Activated B cell treated with CpG ODN at 0.5 μM for 24 hours (primary cell): ENCODE results near the gene DDRGK1. TPM values are rescaled to one million over a fixed set of nuclear protein-coding genes. Genes with fewer than 3 reads are reported as not detected.
"Not testable (repeated sequence)": the region's sequence is repeated elsewhere in the genome, so short reads cannot be mapped to it uniquely, and the experiment has no call there.

Source experiments
- ATAC-seq: fragments of 200-7000 bp; cut with Tn5 transposase; one replicate; pipeline ENCODE4 v1.10.0; 2021; ENCODE audit warnings: low read depth, mild to moderate bottlenecking, moderate library complexity
- CTCF ChIA-PET: fragments of 350-600 bp; sonication (Branson Sonifier 250); formaldehyde crosslinking; loops from one replicate; lab custom pipeline; 2021; ENCODE audit warnings: antibody characterized with exemption; lab: Charles Lee
- POLR2A ChIA-PET: fragments of 350-600 bp; sonication (Branson Sonifier 250); formaldehyde crosslinking; loops from one replicate; lab custom pipeline; 2021; ENCODE audit warnings: antibody characterized with exemption; lab: Charles Lee
- DNase-seq: peaks from one replicate; pipeline ENCODE4 v3.0.0; 2022
- H3K27ac Mint-ChIP-seq: one replicate; pipeline ENCODE4 v1.8.0; 2020; ENCODE audit warnings: mixed read lengths
- H3K27me3 Mint-ChIP-seq: one replicate; pipeline ENCODE4 v1.8.0; 2021; ENCODE audit warnings: mixed read lengths
- H3K36me3 Mint-ChIP-seq: one replicate; pipeline ENCODE4 v1.8.0; 2021; ENCODE audit warnings: low read depth, mixed read lengths
- H3K4me1 Mint-ChIP-seq: one replicate; pipeline ENCODE4 v1.8.0; 2021; ENCODE audit warnings: mixed read lengths
- H3K4me3 Mint-ChIP-seq: one replicate; pipeline ENCODE4 v1.8.0; 2020; ENCODE audit warnings: mild to moderate bottlenecking, mixed read lengths
- H3K9me3 Mint-ChIP-seq: one replicate; pipeline ENCODE4 v1.8.0; 2020; ENCODE audit warnings: mixed read lengths
- CTCF ChIP-seq: fragments of 200-600 bp; IDR thresholded peaks from one replicate; pipeline ENCODE4 v1.8.0; 2022; ENCODE audit warnings: antibody characterized with exemption, mild to moderate bottlenecking
- intact Hi-C: fragments of 100-400 bp; cut with micrococcal nuclease; formaldehyde crosslinking; loops from one replicate; pipeline ENCODE4 v1.15.1; 2024
- total RNA-seq: library from RNA; stranded (reverse); gene quantifications from 2 replicates; pipeline ENCODE4 v1.2.3, GENCODE V29; 2022

The DDRGK1 gene
- total RNA-seq, 1 donor from 2014 or later, result 46.1 TPM

- CTCF ChIA-PET, result no interaction called here
Measured at GRCh38 chr20:3192226-3193015, 12.1 kb downstream of the DDRGK1 start.

GRCh38 chr20:3190681-3191111 lies 13.8 kb downstream of the DDRGK1 start:
- ChIA-PET CTCF (no interaction called here), POLR2A (no interaction called here)
- no peak for ATAC-seq
- DNase-seq, result no peak
- H3K27me3 Mint-ChIP-seq, result no peaks in the 10 kb centered on the region
- H3K27ac Mint-ChIP-seq, result no peak overlapping the region
- H3K4me3 Mint-ChIP-seq, result no peak overlapping the region
- peaks cover 66% of the 10 kb centered on the region for H3K36me3 Mint-ChIP-seq
- TF ChIP-seq CTCF, result no peak
- no peaks in the 10 kb centered on the region for H3K9me3 Mint-ChIP-seq
- intact Hi-C loops, result no loop called here
- no peaks in the 10 kb centered on the region for H3K4me1 Mint-ChIP-seq

More at GRCh38 chr20:3192226-3193015, 12.1 kb downstream of the DDRGK1 start:
- H3K36me3 Mint-ChIP-seq, result peaks cover 82% of the 10 kb centered on the region
- H3K4me1 Mint-ChIP-seq, result no peaks in the 10 kb centered on the region
- POLR2A ChIA-PET, result no interaction called here
- H3K27me3 Mint-ChIP-seq, result no peaks in the 10 kb centered on the region
- no peak overlapping the region for H3K4me3 Mint-ChIP-seq
- no peak overlapping the region for H3K27ac Mint-ChIP-seq
- no peaks in the 10 kb centered on the region for H3K9me3 Mint-ChIP-seq
- ATAC-seq (no peak), DNase-seq (no peak)
- intact Hi-C loops, result no loop called here
- TF ChIP-seq CTCF, result no peak

- POLR2A ChIA-PET, result no interaction called here
- DNase-seq, result no peak
- Mint-ChIP-seq H3K27ac (no peak overlapping the region), H3K27me3 (no peaks in the 10 kb centered on the region), H3K9me3 (no peaks in the 10 kb centered on the region), H3K4me3 (no peak overlapping the region), H3K4me1 (no peaks in the 10 kb centered on the region), H3K36me3 (peaks cover 55% of the 10 kb centered on the region)
- no peak for TF ChIP-seq CTCF
- no peak for ATAC-seq
- intact Hi-C loops, result no loop called here
- CTCF ChIA-PET, result no interaction called here
Measured at GRCh38 chr20:3189561-3190131, 14.8 kb downstream of the DDRGK1 start.

GRCh38 chr20:3188823-3189413 lies 15.6 kb downstream of the DDRGK1 start:
- TF ChIP-seq CTCF, result no peak
- intact Hi-C loops, result no loop called here
- DNase-seq (no peak), ATAC-seq (no peak)
- no peak overlapping the region for H3K27ac Mint-ChIP-seq
- no peaks in the 10 kb centered on the region for H3K27me3 Mint-ChIP-seq
- H3K36me3 Mint-ChIP-seq, result peaks cover 49% of the 10 kb centered on the region
- POLR2A ChIA-PET, result no interaction called here
- CTCF ChIA-PET, result no interaction called here
- H3K9me3 Mint-ChIP-seq, result no peaks in the 10 kb centered on the region
- H3K4me1 Mint-ChIP-seq, result no peaks in the 10 kb centered on the region
- no peak overlapping the region for H3K4me3 Mint-ChIP-seq

GRCh38 chr20:3187861-3188260 lies 16.6 kb downstream of the DDRGK1 start:
- H3K27me3 Mint-ChIP-seq, DNase-seq, POLR2A ChIA-PET, ATAC-seq, H3K4me1 Mint-ChIP-seq, H3K4me3 Mint-ChIP-seq, CTCF ChIA-PET, intact Hi-C loops, H3K9me3 Mint-ChIP-seq, H3K27ac Mint-ChIP-seq: not testable (repeated sequence)
- peaks cover 38% of the 10 kb centered on the region for H3K36me3 Mint-ChIP-seq
